GM18505 (cell line): ENCODE data around the gene ZFTA.

Source experiments
- ATAC-seq: cut with Tn5 transposase; IDR thresholded peaks from one replicate; pipeline ENCODE4 v1.9.1; 2021; ENCODE audit not compliant: unreplicated experiment
- POLR2A ChIP-seq: IDR thresholded peaks from 4 replicates; pipeline ENCODE4 v1.6.1; 2011; ENCODE audit warnings: borderline replicate concordance; ENCODE audit not compliant: insufficient read depth, insufficient read length; ENCODE audit errors: extremely low read depth

Gene ZFTA

DNA sequence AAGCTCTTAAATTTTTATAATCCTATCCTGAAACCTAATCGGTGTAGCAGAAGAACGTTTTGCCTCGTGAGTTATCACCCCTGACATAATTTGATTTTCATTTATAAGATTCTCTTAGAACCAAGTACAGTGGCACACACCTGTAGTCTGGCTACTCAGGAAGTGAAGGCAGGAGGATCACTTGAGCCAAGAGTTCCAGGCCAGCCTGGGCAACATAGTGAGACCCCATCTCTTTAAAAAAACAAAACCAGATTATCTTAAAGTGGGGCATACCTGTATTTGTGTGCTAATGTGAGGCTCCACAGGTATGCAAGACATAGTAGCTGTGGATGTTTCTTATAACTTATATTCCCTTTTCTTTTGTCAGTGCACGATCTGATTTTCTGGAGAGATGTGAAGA is 19.0 kb downstream of the ZFTA start:
- ATAC-seq = no peak
- TF ChIP-seq POLR2A = no peak

DNA sequence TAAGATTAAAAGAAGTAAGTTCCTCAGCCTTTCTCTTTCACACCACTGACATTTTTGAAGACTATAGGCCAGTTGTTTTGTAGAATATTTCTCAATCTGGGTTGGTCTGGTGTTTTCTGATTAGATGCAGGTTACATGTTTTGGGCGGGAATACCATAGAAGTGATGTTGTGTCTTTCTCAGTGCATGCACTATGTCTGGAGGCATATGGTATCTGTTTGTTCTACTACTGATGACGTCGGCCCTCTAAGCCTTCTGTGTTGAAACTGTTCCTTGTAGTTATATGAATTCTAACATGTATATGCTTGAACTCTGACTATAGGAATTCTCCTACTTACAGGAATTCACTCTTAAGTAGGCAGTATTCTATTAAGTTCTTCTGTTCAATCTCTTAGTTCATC is 21.6 kb downstream of the ZFTA start:
- no peak for ATAC-seq
- TF ChIP-seq POLR2A = no peak

DNA sequence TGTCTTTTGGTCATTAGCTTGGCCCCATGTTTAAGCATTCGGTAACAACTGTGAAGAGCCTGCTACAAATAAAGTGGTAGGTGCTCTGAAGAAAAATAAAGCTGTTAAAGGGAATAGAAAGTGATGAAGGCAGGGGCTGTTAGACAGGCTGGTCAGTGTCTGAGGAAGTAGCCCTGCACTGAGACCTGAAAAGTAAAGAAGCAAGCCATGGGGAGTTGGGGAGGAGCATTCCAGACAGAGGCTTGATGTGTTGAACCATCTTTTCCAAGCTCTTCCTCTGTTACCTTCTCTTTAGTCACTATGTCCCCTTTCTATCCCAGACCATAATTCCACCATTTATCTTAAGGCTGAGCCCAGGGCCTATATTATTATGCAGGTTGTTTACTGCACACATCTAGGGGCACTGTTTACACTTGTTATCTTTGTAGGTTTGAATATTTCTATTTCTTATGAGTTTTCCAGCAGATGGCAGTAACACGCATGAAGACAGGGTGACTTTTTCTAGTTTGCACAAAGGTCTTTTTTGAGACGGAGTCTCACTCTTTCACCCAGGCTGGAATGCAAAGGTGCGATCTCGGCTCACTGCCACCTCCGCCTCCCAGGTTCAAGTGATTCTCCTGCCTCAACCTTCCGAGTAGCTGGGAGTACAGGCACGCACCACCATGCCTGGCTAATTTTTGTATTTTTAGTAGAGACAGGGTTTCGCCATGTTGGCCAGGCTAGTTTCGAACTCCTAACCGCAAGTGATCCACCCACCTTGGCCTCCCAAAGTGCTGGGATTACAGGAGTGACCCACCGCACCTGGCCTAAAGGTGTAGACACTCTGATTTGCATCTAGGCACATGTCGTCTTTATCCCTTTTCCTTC is 23.0 kb downstream of the ZFTA start:
- no peak for TF ChIP-seq POLR2A
- no peak for ATAC-seq

DNA sequence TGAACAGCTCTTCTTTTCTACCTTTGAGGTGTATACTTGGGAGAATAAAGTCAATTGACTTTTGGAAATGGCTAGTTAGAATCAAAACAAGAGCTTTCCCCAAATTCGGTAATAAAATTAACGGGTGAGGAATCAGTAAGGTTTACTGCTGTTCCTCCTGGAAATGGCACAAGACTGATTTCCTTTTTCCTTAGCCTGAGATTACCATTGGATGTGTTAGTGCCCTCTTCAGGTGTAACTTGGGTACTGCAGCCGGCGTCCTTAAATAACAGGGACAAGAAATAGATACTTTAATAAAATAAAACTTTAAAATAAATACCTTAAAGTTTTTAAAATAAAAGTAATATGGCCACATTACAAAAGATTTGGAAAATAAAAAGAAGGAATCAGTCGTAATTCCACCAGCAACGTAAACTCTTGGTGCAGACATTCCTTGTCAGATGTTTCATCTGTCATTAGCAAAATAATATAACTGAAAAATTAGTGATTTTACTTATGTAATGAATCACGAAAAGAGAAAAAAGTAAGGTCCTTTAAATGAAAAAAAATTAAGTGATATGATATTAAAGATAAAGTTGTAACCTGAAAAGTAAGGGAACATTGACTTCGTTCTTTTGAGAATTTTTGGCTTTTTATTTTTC is 29.7 kb downstream of the ZFTA start:
- no peak for TF ChIP-seq POLR2A
- ATAC-seq = no peak

DNA sequence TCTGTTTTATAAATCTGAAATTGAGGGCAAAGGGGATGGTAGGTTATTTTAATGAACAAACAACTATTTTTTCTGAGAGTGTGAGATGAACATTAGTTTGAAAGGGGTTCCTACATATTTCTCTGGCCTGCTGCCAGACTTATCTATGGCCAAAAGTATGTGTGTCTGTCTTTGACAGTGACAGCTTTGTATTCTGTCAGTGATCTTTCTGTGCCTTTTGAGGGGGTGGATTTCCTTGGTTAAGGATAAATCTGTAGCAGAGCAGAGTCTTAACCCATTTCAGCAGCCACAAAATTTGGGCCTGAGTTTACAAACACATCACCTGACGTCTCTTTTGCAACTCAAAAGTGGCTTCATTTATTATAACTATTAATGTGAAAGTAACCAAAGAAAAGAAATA is 30.9 kb downstream of the ZFTA start:
- no peak for TF ChIP-seq POLR2A

DNA sequence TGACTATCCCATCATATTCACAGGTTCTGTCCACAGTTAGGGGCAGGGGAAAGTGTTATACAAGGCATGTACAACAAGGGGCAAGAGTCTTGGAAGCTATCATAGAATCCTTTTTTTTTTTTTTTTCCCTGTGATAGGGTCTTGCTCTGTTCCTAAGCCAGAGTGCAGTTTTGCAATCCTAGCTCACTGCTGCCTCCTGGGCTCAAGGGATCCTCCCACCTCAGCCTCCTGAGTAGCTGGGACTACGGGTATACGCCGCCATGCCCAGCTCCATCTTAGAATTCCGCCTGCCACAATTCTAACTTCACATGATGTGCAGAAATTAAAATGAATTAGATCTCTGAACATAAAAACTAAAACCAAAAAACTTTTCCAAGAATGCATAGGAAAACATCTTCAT is 31.7 kb downstream of the ZFTA start:
- ATAC-seq = no peak
- no peak for TF ChIP-seq POLR2A

More for the DNA sequence above, 30.9 kb downstream of the ZFTA start:
- no peak for ATAC-seq

DNA sequence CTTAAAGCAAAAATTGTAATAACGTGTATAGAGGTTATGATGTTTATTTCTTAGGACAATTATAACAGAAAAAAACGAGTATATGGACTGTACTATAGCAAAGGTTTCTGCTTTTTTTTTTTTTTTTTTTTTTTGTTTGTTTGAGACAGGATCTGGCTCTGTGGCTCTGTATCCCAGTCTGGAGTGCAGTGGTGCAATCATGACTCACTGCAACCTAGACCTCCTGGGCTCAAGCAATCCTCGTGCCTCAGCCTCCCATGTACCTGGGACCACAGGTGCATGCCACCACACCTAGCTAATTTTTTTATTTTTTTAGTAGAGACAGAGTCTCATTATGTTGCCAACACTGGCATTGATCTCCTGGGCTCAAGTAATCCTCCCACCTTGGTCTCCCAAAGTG is 39.2 kb downstream of the ZFTA start:
- no peak for TF ChIP-seq POLR2A

DNA sequence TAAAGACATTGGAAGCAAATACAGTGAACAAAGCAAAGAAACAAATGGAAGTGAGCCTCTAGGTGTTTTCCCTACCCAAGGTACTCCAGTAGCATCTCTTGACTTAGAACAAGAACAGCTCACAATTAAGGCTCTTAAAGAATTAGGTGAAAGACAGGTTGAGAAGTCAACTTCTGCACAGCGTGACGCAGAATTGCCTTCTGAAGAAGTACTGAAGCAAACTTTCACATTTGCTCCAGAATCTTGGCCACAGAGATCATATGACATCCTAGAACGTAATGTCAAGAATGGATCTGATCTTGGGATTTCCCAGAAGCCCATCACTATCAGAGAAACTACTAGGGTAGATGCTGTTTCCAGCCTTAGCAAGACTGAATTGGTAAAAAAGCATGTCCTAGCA is 48.0 kb downstream of the ZFTA start:
- no peak for TF ChIP-seq POLR2A
- ATAC-seq = no peak

More for the DNA sequence above, 39.2 kb downstream of the ZFTA start:
- ATAC-seq = no peak

DNA sequence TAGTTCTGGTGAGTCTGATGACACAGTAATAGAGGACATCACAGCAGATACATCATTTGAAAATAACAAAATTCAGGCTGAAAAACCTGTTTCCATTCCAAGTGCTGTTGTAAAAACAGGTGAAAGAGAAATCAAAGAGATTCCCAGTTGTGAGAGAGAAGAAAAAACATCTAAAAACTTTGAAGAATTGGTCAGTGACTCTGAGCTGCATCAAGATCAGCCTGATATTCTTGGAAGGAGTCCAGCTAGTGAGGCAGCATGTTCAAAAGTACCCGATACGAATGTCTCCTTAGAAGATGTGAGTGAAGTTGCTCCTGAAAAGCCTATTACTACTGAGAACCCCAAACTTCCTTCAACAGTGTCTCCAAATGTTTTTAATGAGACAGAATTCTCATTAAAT is 48.6 kb downstream of the ZFTA start:
- no peak for TF ChIP-seq POLR2A
- ATAC-seq = no peak

DNA sequence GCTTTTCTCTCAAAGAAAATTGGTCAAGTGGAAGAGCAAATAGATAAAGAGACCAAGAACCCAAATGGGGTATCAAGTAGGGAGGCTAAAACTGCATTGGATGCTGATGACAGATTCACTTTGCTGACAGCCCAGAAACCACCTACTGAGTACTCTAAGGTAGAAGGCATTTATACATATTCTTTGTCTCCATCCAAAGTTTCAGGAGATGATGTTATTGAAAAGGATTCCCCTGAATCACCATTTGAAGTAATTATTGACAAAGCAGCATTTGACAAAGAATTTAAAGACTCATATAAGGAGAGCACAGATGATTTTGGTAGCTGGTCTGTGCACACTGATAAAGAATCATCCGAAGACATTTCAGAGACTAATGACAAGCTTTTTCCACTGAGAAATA is 49.6 kb downstream of the ZFTA start:
- no peak for ATAC-seq
- TF ChIP-seq POLR2A = no peak
